Chondrocyte (in vitro differentiated cells): ENCODE measurements around the gene DCP1B. TPM values are rescaled to one million over a fixed set of nuclear protein-coding genes. Genes with fewer than 3 reads are reported as not detected.
A peak's percentile ranks its signal among the peaks of the same experiment; 100 is the strongest.

Experiments
- DNase-seq: peaks from one replicate; pipeline ENCODE4 v3.0.0; 2021; ENCODE audit warnings: mixed read lengths, low spot score
- H3K27ac Mint-ChIP-seq: one replicate; pipeline ENCODE4 v1.8.0; 2021; ENCODE audit warnings: mild to moderate bottlenecking, moderate library complexity, mixed read lengths; ENCODE audit not compliant: unreplicated experiment
- H3K27me3 Mint-ChIP-seq: 2 replicates; pipeline ENCODE4 v1.8.0; 2021; ENCODE audit warnings: low read depth, mixed read lengths
- H3K36me3 Mint-ChIP-seq: 2 replicates; pipeline ENCODE4 v1.8.0; 2021; ENCODE audit warnings: low read depth, mixed read lengths
- H3K4me1 Mint-ChIP-seq: 2 replicates; pipeline ENCODE4 v1.8.0; 2021; ENCODE audit warnings: low read depth, mild to moderate bottlenecking, mixed read lengths
- H3K4me3 Mint-ChIP-seq: one replicate; pipeline ENCODE4 v1.8.0; 2021; ENCODE audit warnings: mild to moderate bottlenecking, moderate library complexity, mixed read lengths; ENCODE audit not compliant: unreplicated experiment
- H3K9me3 Mint-ChIP-seq: 2 replicates; pipeline ENCODE4 v1.8.0; 2021; ENCODE audit warnings: low read depth, mixed read lengths
- CTCF ChIP-seq: fragments of 200-600 bp; sonication (generic); IDR thresholded peaks from 2 replicates; pipeline ENCODE4 v1.5.0; 2021; ENCODE audit warnings: antibody characterized with exemption, mild to moderate bottlenecking, moderate library complexity
- total RNA-seq: library from RNA; stranded (reverse); gene quantifications from 3 replicates; pipeline ENCODE4 v1.2.1, GENCODE V29; 2021

DCP1B gene
- total RNA-seq, 1 donor from 2014 or later = 12.7 TPM

- H3K27ac Mint-ChIP-seq = no peak overlapping the region
- TF ChIP-seq CTCF = no peak
- no peak for DNase-seq
- H3K9me3 Mint-ChIP-seq = no peaks in the 10 kb centered on the region
- peaks cover 37% of the 10 kb centered on the region for H3K4me1 Mint-ChIP-seq
- no peak overlapping the region for H3K4me3 Mint-ChIP-seq
- H3K27me3 Mint-ChIP-seq = peaks cover 22% of the 10 kb centered on the region
- H3K36me3 Mint-ChIP-seq = peaks cover 1% of the 10 kb centered on the region
These were observed 77.1 kb downstream of the DCP1B start for GRCh38 chr12:1927051-1927680.

GRCh38 chr12:1926251-1926657, 78.0 kb downstream of the DCP1B start:
- H3K36me3 Mint-ChIP-seq = peaks cover 1% of the 10 kb centered on the region
- H3K27me3 Mint-ChIP-seq = peaks cover 24% of the 10 kb centered on the region
- H3K9me3 Mint-ChIP-seq = no peaks in the 10 kb centered on the region
- DNase-seq = no peak
- no peak for TF ChIP-seq CTCF
- peak overlapping the region; percentile 54 for H3K27ac Mint-ChIP-seq
- H3K4me3 Mint-ChIP-seq = no peak overlapping the region
- peaks cover 31% of the 10 kb centered on the region for H3K4me1 Mint-ChIP-seq

- Mint-ChIP-seq H3K27me3 (peaks cover 20% of the 10 kb centered on the region), H3K4me3 (no peak overlapping the region), H3K36me3 (peaks cover 1% of the 10 kb centered on the region), H3K4me1 (peaks cover 31% of the 10 kb centered on the region), H3K9me3 (no peaks in the 10 kb centered on the region), H3K27ac (no peak overlapping the region)
- no peak for TF ChIP-seq CTCF
- no peak for DNase-seq
These were observed 78.6 kb downstream of the DCP1B start for GRCh38 chr12:1925684-1926006.

GRCh38 chr12:1924996-1925683, 79.1 kb downstream of the DCP1B start:
- H3K36me3 Mint-ChIP-seq = peaks cover 1% of the 10 kb centered on the region
- peaks cover 22% of the 10 kb centered on the region for H3K27me3 Mint-ChIP-seq
- peak overlapping the region; percentile 46 for H3K27ac Mint-ChIP-seq
- no peak for DNase-seq
- no peak for TF ChIP-seq CTCF
- H3K9me3 Mint-ChIP-seq = no peaks in the 10 kb centered on the region
- H3K4me1 Mint-ChIP-seq = peaks cover 31% of the 10 kb centered on the region
- H3K4me3 Mint-ChIP-seq = no peak overlapping the region

- no peaks in the 10 kb centered on the region for H3K9me3 Mint-ChIP-seq
- no peak for TF ChIP-seq CTCF
- no peak overlapping the region for H3K27ac Mint-ChIP-seq
These were observed 81.3 kb downstream of the DCP1B start for GRCh38 chr12:1922985-1923384.

More at GRCh38 chr12:1922985-1923384, 81.3 kb downstream of the DCP1B start:
- peaks cover 21% of the 10 kb centered on the region for H3K27me3 Mint-ChIP-seq
- DNase-seq = no peak
- peaks cover 1% of the 10 kb centered on the region for H3K36me3 Mint-ChIP-seq
- peaks cover 26% of the 10 kb centered on the region for H3K4me1 Mint-ChIP-seq
- no peak overlapping the region for H3K4me3 Mint-ChIP-seq
